ENCODE results near the gene KLHL26. TPM values are rescaled to one million over a fixed set of nuclear protein-coding genes. Genes with fewer than 3 reads are reported as not detected.

KLHL26 gene
- total RNA-seq (2022; extraction: Qiagen RNA extraction), result 2.2 to 4.2 TPM (median 3.3 TPM) in 5 replicates

GRCh38 chr19:18636969-18637629 is at the start of gene KLHL26:
Gene KLHL26, plus strand, starts transcription at chr19:18637028. Its CDS starts 27 bp downstream, at chr19:18637055.

GRCh38 chr19:18588611-18589379 is 48.0 kb upstream of the KLHL26 start, which contains the start of gene REX1BD:
Gene REX1BD, plus strand, starts transcription at chr19:18588798. Its CDS starts 4 bp downstream, at chr19:18588802.

GRCh38 chr19:18606281-18607225 is 30.3 kb upstream of the KLHL26 start, which contains the start of gene CRLF1:
Gene CRLF1, minus strand, starts transcription at chr19:18606799. Its CDS starts 143 bp downstream, at chr19:18606656.

GRCh38 chr19:18612772-18613588 is 23.8 kb upstream of the KLHL26 start, which contains the start of gene TMEM59L:
Gene TMEM59L, plus strand, starts transcription at chr19:18612870. Its CDS starts 89 bp downstream, at chr19:18612959.

GRCh38 chr19:18683109-18683957 is 46.5 kb downstream of the KLHL26 start, which contains the start of gene CRTC1:
Gene CRTC1, plus strand, starts transcription at chr19:18683680. Its CDS starts 23 bp downstream, at chr19:18683703.

Other genes with a start within 250 kb of the KLHL26 start
- gene LRRC25, start 239.4 kb upstream of the KLHL26 start, total RNA-seq (2022; extraction: Qiagen RNA extraction), result not detected in 5 replicates
- gene SSBP4, start 217.6 kb upstream of the KLHL26 start, total RNA-seq (2022; extraction: Qiagen RNA extraction), result 40.6 to 63.0 TPM (median 53.8 TPM) in 5 replicates
- 25.9 to 47.4 TPM (median 43.7 TPM) in 5 replicates for gene ISYNA1, start 198.9 kb upstream of the KLHL26 start, total RNA-seq (2022; extraction: Qiagen RNA extraction)
- 3.5 to 5.9 TPM (median 5.1 TPM) in 5 replicates for gene ELL, start 115.0 kb upstream of the KLHL26 start, total RNA-seq (2022; extraction: Qiagen RNA extraction)
- 116 to 162 TPM (median 158 TPM) in 5 replicates for gene FKBP8, start 93.5 kb upstream of the KLHL26 start, total RNA-seq (2022; extraction: Qiagen RNA extraction)
- gene KXD1, start 79.2 kb upstream of the KLHL26 start, total RNA-seq (2022; extraction: Qiagen RNA extraction), result 84.8 to 109 TPM (median 104 TPM) in 5 replicates
- 1,020 to 1,245 TPM (median 1,197 TPM) in 5 replicates for gene UBA52, start 65.2 kb upstream of the KLHL26 start, total RNA-seq (2022; extraction: Qiagen RNA extraction)
- 36.5 to 63.0 TPM (median 58.2 TPM) in 5 replicates for gene REX1BD, start 48.2 kb upstream of the KLHL26 start, total RNA-seq (2022; extraction: Qiagen RNA extraction)
- gene CRLF1, start 30.2 kb upstream of the KLHL26 start, total RNA-seq (2022; extraction: Qiagen RNA extraction), result 2.5 to 6.0 TPM (median 4.5 TPM) in 5 replicates
- 3.9 to 6.7 TPM (median 5.9 TPM) in 5 replicates for gene TMEM59L, start 24.2 kb upstream of the KLHL26 start, total RNA-seq (2022; extraction: Qiagen RNA extraction)
- gene CRTC1, start 46.7 kb downstream of the KLHL26 start, total RNA-seq (2022; extraction: Qiagen RNA extraction), result 3.4 to 5.5 TPM (median 4.2 TPM) in 5 replicates
- gene COMP, start 154.3 kb downstream of the KLHL26 start, total RNA-seq (2022; extraction: Qiagen RNA extraction), result 0.04 to 0.06 TPM (median 0.05 TPM) in 4 of 5 replicates, not detected in the other
- gene UPF1, start 194.9 kb downstream of the KLHL26 start, total RNA-seq (2022; extraction: Qiagen RNA extraction), result 33.1 to 46.1 TPM (median 41.4 TPM) in 5 replicates

Data from A549 treated with CORT108297 at 1 μM for 4 hours (cell line).